H9 (cell line): Measurements from ENCODE around the gene DNAH12. TPM values are rescaled to one million over a fixed set of nuclear protein-coding genes. Genes with fewer than 3 reads are reported as not detected.

Source experiments
- DNase-seq: peaks from one replicate; pipeline ENCODE4 v3.0.0-alpha.2; 2017
- H2AFZ ChIP-seq: one replicate; pipeline ENCODE4 v1.6.1; 2013; ENCODE audit warnings: mild to moderate bottlenecking, low read length, control low read depth, moderate library complexity
- H2AK5ac ChIP-seq: 2 replicates; pipeline ENCODE4 v1.6.1; 2013; ENCODE audit warnings: low read length, control low read depth, mixed read lengths; ENCODE audit not compliant: insufficient read length
- H2BK120ac ChIP-seq: one replicate; pipeline ENCODE4 v1.6.1; 2013; ENCODE audit warnings: low read depth, mild to moderate bottlenecking, low read length, control low read depth, inconsistent platforms; ENCODE audit not compliant: poor library complexity, severe bottlenecking
- H2BK12ac ChIP-seq: 2 replicates; pipeline ENCODE4 v1.6.1; 2013; ENCODE audit warnings: low read length, control low read depth, mixed read lengths, low read depth; ENCODE audit not compliant: insufficient read length
- H2BK15ac ChIP-seq: 2 replicates; pipeline ENCODE4 v1.6.1; 2013; ENCODE audit warnings: low read depth, low read length, control low read depth
- H2BK20ac ChIP-seq: one replicate; pipeline ENCODE4 v1.6.1; 2013; ENCODE audit warnings: low read depth, mild to moderate bottlenecking, low read length, control low read depth, inconsistent platforms; ENCODE audit not compliant: poor library complexity, severe bottlenecking
- H2BK5ac ChIP-seq: 2 replicates; pipeline ENCODE4 v1.6.1; 2013; ENCODE audit warnings: low read length, control low read depth, mixed read lengths; ENCODE audit not compliant: insufficient read length
- H3K14ac ChIP-seq: 2 replicates; pipeline ENCODE4 v1.6.1; 2013; ENCODE audit warnings: low read length, control low read depth; ENCODE audit not compliant: insufficient read depth
- H3K18ac ChIP-seq: 2 replicates; pipeline ENCODE4 v1.6.1; 2013; ENCODE audit warnings: low read depth, mild to moderate bottlenecking, mixed read lengths, low read length, control low read depth; ENCODE audit not compliant: insufficient read length
- H3K23ac ChIP-seq: 2 replicates; pipeline ENCODE4 v1.6.1; 2013; ENCODE audit warnings: low read length, control low read depth, mixed read lengths, low read depth; ENCODE audit not compliant: insufficient read length
- H3K23me2 ChIP-seq: 2 replicates; pipeline ENCODE4 v1.6.1; 2013; ENCODE audit warnings: low read depth, mild to moderate bottlenecking, mixed read lengths, low read length, control low read depth; ENCODE audit not compliant: insufficient read length, poor library complexity, severe bottlenecking
- H3K27ac ChIP-seq: 2 replicates; pipeline ENCODE4 v1.5.1; 2013; ENCODE audit warnings: low read length, control low read depth, mixed read lengths, low read depth; ENCODE audit not compliant: insufficient read length
- H3K27me3 ChIP-seq: 2 replicates; pipeline ENCODE4 v1.6.1; 2013; ENCODE audit warnings: low read length, control low read depth, inconsistent platforms; ENCODE audit not compliant: insufficient read depth
- H3K4ac ChIP-seq: 2 replicates; pipeline ENCODE4 v1.6.1; 2013; ENCODE audit warnings: low read depth, mild to moderate bottlenecking, control low read depth, inconsistent platforms, low read length, moderate library complexity
- H3K4me1 ChIP-seq: 2 replicates; pipeline ENCODE4 v1.6.1; 2013; ENCODE audit warnings: low read length, control low read depth, inconsistent platforms; ENCODE audit not compliant: insufficient read depth
- H3K4me2 ChIP-seq: 2 replicates; pipeline ENCODE4 v1.6.1; 2013; ENCODE audit warnings: low read length, control low read depth, mixed read lengths; ENCODE audit not compliant: insufficient read length, insufficient read depth
- H3K56ac ChIP-seq: 2 replicates; pipeline ENCODE4 v1.6.1; 2013; ENCODE audit warnings: low read depth, mild to moderate bottlenecking, mixed read lengths, low read length, control low read depth; ENCODE audit not compliant: insufficient read length
- H3K79me1 ChIP-seq: 2 replicates; pipeline ENCODE4 v1.6.1; 2013; ENCODE audit warnings: low read depth, mild to moderate bottlenecking, moderate library complexity, low read length, control low read depth, inconsistent platforms; ENCODE audit not compliant: insufficient read depth, poor library complexity, severe bottlenecking
- H3K79me2 ChIP-seq: 2 replicates; pipeline ENCODE4 v1.6.1; 2013; ENCODE audit warnings: low read length, control low read depth, inconsistent platforms; ENCODE audit not compliant: insufficient read depth
- H3K9ac ChIP-seq: 2 replicates; pipeline ENCODE4 v1.6.1; 2013; ENCODE audit warnings: low read length, control low read depth, mixed read lengths; ENCODE audit not compliant: insufficient read length; ENCODE audit errors: extremely low read depth
- H3K9me3 ChIP-seq: one replicate; pipeline ENCODE4 v1.6.1; 2013; ENCODE audit warnings: low read depth, low read length, inconsistent platforms; ENCODE audit not compliant: control insufficient read depth
- H3T11ph ChIP-seq: one replicate; pipeline ENCODE4 v1.6.1; 2013; ENCODE audit warnings: mild to moderate bottlenecking, low read length, control low read depth, inconsistent platforms
- H4K20me1 ChIP-seq: one replicate; pipeline ENCODE4 v1.6.1; 2013; ENCODE audit not compliant: control insufficient read depth, insufficient read length, insufficient read depth
- H4K5ac ChIP-seq: 2 replicates; pipeline ENCODE4 v1.6.1; 2013; ENCODE audit warnings: low read depth, mild to moderate bottlenecking, mixed read lengths, low read length, control low read depth; ENCODE audit not compliant: insufficient read length
- H4K8ac ChIP-seq: replicated peaks from 2 replicates; pipeline ENCODE4 v1.6.1; 2013; ENCODE audit warnings: low read length, control low read depth, mixed read lengths, low read depth; ENCODE audit not compliant: insufficient read length
- H4K91ac ChIP-seq: 2 replicates; pipeline ENCODE4 v1.6.1; 2013; ENCODE audit warnings: low read depth, mild to moderate bottlenecking, moderate library complexity, mixed read lengths, low read length, control low read depth; ENCODE audit not compliant: insufficient read length
- H3K27ac Mint-ChIP-seq, 3 experiments: 2 replicates in 2 of 3; 3 replicates in 1 of 3; pipeline ENCODE4 v1.8.0; 2020 to 2021; ENCODE audit warnings: mixed read lengths in 3 of 3, mild to moderate bottlenecking in 1 of 3, moderate library complexity in 1 of 3
- H3K27me3 Mint-ChIP-seq: 2 replicates; pipeline ENCODE4 v1.8.0; 2021; ENCODE audit warnings: low read depth, mild to moderate bottlenecking, moderate library complexity, mixed read lengths
- H3K36me3 Mint-ChIP-seq, 3 experiments: 2 replicates in 2 of 3; 3 replicates in 1 of 3; pipeline ENCODE4 v1.8.0; 2020 to 2021; ENCODE audit warnings: low read depth in 3 of 3, mixed read lengths in 3 of 3; ENCODE audit not compliant: insufficient read depth in 1 of 3
- H3K4me1 Mint-ChIP-seq, 2 experiments: 2 replicates each; pipeline ENCODE4 v1.8.0; 2020; ENCODE audit warnings: mixed read lengths in 2 of 2
- H3K4me3 Mint-ChIP-seq, 2 experiments: 2 replicates in 1 of 2; 3 replicates in 1 of 2; pipeline ENCODE4 v1.8.0; 2020 to 2021; ENCODE audit warnings: mild to moderate bottlenecking in 2 of 2, mixed read lengths in 2 of 2, moderate library complexity in 1 of 2
- H3K9me3 Mint-ChIP-seq, 2 experiments: 2 replicates in 1 of 2; 3 replicates in 1 of 2; pipeline ENCODE4 v1.8.0; 2020; ENCODE audit warnings: mild to moderate bottlenecking in 2 of 2, mixed read lengths in 2 of 2, moderate library complexity in 1 of 2
- CTCF ChIP-seq: fragments of 200-600 bp; sonication (generic); conservative IDR thresholded peaks from 3 replicates; pipeline ENCODE4 v1.8.0; 2021; ENCODE audit warnings: antibody characterized with exemption, mild to moderate bottlenecking
- WGBS: extraction: QIAGEN DNeasy Blood & Tissue Kit; methylation state at CpG from one replicate; pipeline ENCODE4 v1.1.7; 2013; ENCODE audit warnings: missing lambda C conversion rate, low lambda C conversion rate, mixed read lengths; ENCODE audit not compliant: insufficient read length; ENCODE audit errors: extremely low coverage; 5-methylcytosine and 5-hydroxymethylcytosine counted together
- total RNA-seq: library from RNA; stranded (reverse); gene quantifications from 2 replicates; pipeline ENCODE4 v1.2.1, GENCODE V29; 2021

Gene DNAH12
- total RNA-seq, 1 experiment from 2014 or later: not detected

- H2BK12ac ChIP-seq: no peak overlapping the region
- H3K4me2 ChIP-seq: no peak overlapping the region
- H3T11ph ChIP-seq: no peak overlapping the region
- H3K9me3 ChIP-seq: no peaks in the 10 kb centered on the region
- no peak overlapping the region for H3K14ac ChIP-seq
- no peak overlapping the region for H3K18ac ChIP-seq
- no peaks in the 10 kb centered on the region for H3K79me1 ChIP-seq
- H3K23me2 ChIP-seq: no peaks in the 10 kb centered on the region
- no peak overlapping the region for H2BK15ac ChIP-seq
- H2BK20ac ChIP-seq: no peak overlapping the region
- no peaks in the 10 kb centered on the region for H3K27me3 ChIP-seq
- DNase-seq: no peak
- H3K9ac ChIP-seq: no peak overlapping the region
- H4K8ac ChIP-seq: no peak overlapping the region
- no peak overlapping the region for H4K5ac ChIP-seq
- H3K56ac ChIP-seq: no peak overlapping the region
- Mint-ChIP-seq H3K4me1 (no peaks in the 10 kb centered on the region), H3K9me3 (peaks cover 8% of the 10 kb centered on the region in 2 experiments; a peak in 4 of 5 replicates), H3K36me3 (peaks cover 0 to 7% (median 2%) of the 10 kb centered on the region in 3 experiments; a peak in 3 of 7 replicates), H3K27ac (no peak overlapping the region), H3K27me3 (peaks cover 1% of the 10 kb centered on the region; the same call in 1 of the 2 replicates), H3K4me3 (no peak overlapping the region)
- no peak for TF ChIP-seq CTCF
- WGBS: no CpG with 5 or more reads among the region's 1 CpG
- H3K4ac ChIP-seq: no peak overlapping the region
- no peak overlapping the region for H3K23ac ChIP-seq
- H2AFZ ChIP-seq: no peak overlapping the region
- H3K79me2 ChIP-seq: no peaks in the 10 kb centered on the region
- no peaks in the 10 kb centered on the region for H4K20me1 ChIP-seq
- H3K4me1 ChIP-seq: no peaks in the 10 kb centered on the region
- no peak overlapping the region for H2BK5ac ChIP-seq
- H3K27ac ChIP-seq: no peak overlapping the region
- H4K91ac ChIP-seq: no peak overlapping the region
- no peak overlapping the region for H2AK5ac ChIP-seq
- H2BK120ac ChIP-seq: no peak overlapping the region
Measured at GRCh38 chr3:57278237-57278636, 265.9 kb downstream of the DNAH12 start.
